GM23338 (cell line): Measurements from ENCODE around the gene PDIA6. TPM values are rescaled to one million over a fixed set of nuclear protein-coding genes. Genes with fewer than 3 reads are reported as not detected.

Source experiments
- ATAC-seq: fragments of 200-7000 bp; cut with Tn5 transposase; 3 replicates; pipeline ENCODE4 v1.9.1; 2020
- DNase-seq: peaks from one replicate; pipeline ENCODE4 v3.0.0-alpha.2; 2015; ENCODE audit warnings: low spot score
- H2AFZ ChIP-seq: fragments of 200-600 bp; sonication (generic); 2 replicates; pipeline ENCODE4 v1.8.0; 2016; ENCODE audit warnings: antibody characterized with exemption, mild to moderate bottlenecking, moderate library complexity
- H3F3A ChIP-seq: fragments of 200-600 bp; sonication (generic); replicated peaks from 2 replicates; pipeline ENCODE4 v1.8.0; 2017; ENCODE audit warnings: antibody characterized with exemption, mixed run types, low read depth
- H3K27ac ChIP-seq: fragments of 200-600 bp; sonication (generic); 2 replicates; pipeline ENCODE4 v1.6.1; 2016; ENCODE audit warnings: low read depth
- H3K27me3 ChIP-seq: fragments of 200-600 bp; sonication (generic); 2 replicates; pipeline ENCODE4 v1.8.0; 2016; ENCODE audit warnings: mild to moderate bottlenecking, mixed run types, moderate library complexity; ENCODE audit not compliant: insufficient read depth
- H3K36me3 ChIP-seq: fragments of 200-600 bp; sonication (generic); 2 replicates; pipeline ENCODE4 v1.8.0; 2016; ENCODE audit warnings: mild to moderate bottlenecking; ENCODE audit not compliant: insufficient read depth
- H3K4me1 ChIP-seq: fragments of 200-600 bp; sonication (generic); 2 replicates; pipeline ENCODE4 v1.8.0; 2016; ENCODE audit warnings: mild to moderate bottlenecking, moderate library complexity; ENCODE audit not compliant: insufficient read depth
- H3K4me2 ChIP-seq: fragments of 200-600 bp; sonication (generic); 2 replicates; pipeline ENCODE4 v1.7.1; 2017; ENCODE audit warnings: mixed run types
- H3K4me3 ChIP-seq: fragments of 200-600 bp; sonication (generic); 2 replicates; pipeline ENCODE4 v1.6.1; 2016; ENCODE audit warnings: mixed run types
- H3K79me2 ChIP-seq: fragments of 200-600 bp; sonication (generic); replicated peaks from 2 replicates; pipeline ENCODE4 v1.8.0; 2017; ENCODE audit warnings: mild to moderate bottlenecking; ENCODE audit not compliant: insufficient read depth
- H3K9me2 ChIP-seq: fragments of 200-600 bp; sonication (generic); 2 replicates; pipeline ENCODE4 v1.8.0; 2017; ENCODE audit not compliant: insufficient read depth
- H4K20me1 ChIP-seq: fragments of 200-600 bp; sonication (generic); replicated peaks from 2 replicates; pipeline ENCODE4 v1.8.0; 2017; ENCODE audit warnings: mild to moderate bottlenecking; ENCODE audit not compliant: insufficient read depth
- H3K27ac Mint-ChIP-seq: 2 replicates; pipeline ENCODE4 v1.8.0; 2020; ENCODE audit warnings: inconsistent platforms, mild to moderate bottlenecking, moderate library complexity, mixed read lengths
- H3K27me3 Mint-ChIP-seq: 3 replicates; pipeline ENCODE4 v1.8.0; 2022; ENCODE audit warnings: low read depth, mild to moderate bottlenecking, moderate library complexity, mixed read lengths, inconsistent platforms; ENCODE audit not compliant: insufficient read depth, poor library complexity
- H3K36me3 Mint-ChIP-seq: 3 replicates; pipeline ENCODE4 v1.8.0; 2021; ENCODE audit warnings: low read depth, mild to moderate bottlenecking, inconsistent platforms, moderate library complexity, mixed read lengths
- H3K4me1 Mint-ChIP-seq: 3 replicates; pipeline ENCODE4 v1.8.0; 2020; ENCODE audit warnings: mild to moderate bottlenecking, inconsistent platforms, mixed read lengths
- H3K4me3 Mint-ChIP-seq: 3 replicates; pipeline ENCODE4 v1.8.0; 2021; ENCODE audit warnings: moderate library complexity, mild to moderate bottlenecking, inconsistent platforms, mixed read lengths
- H3K9me3 Mint-ChIP-seq: 3 replicates; pipeline ENCODE4 v1.8.0; 2020; ENCODE audit warnings: moderate library complexity, mild to moderate bottlenecking, inconsistent platforms, mixed read lengths
- CREB1 ChIP-seq: fragments of 250-450 bp; sonication (Bioruptor Pico); IDR thresholded peaks from 2 replicates; pipeline ENCODE4 v1.5.0; 2020; ENCODE audit warnings: low read depth, mild to moderate bottlenecking, moderate library complexity
- ETS1 ChIP-seq: IDR thresholded peaks from 2 replicates; pipeline ENCODE4 v1.6.1; 2016; ENCODE audit warnings: antibody characterized with exemption
- EZH2 ChIP-seq: fragments of 200-600 bp; sonication (generic); IDR thresholded peaks from one replicate; pipeline ENCODE4 v1.8.0; 2017; ENCODE audit warnings: antibody characterized with exemption, mild to moderate bottlenecking, low read depth; ENCODE audit not compliant: unreplicated experiment
- EZH2phosphoT487 ChIP-seq: fragments of 200-600 bp; sonication (generic); IDR thresholded peaks from one replicate; pipeline ENCODE4 v1.8.1; 2018; ENCODE audit warnings: antibody characterized with exemption; ENCODE audit not compliant: unreplicated experiment
- JUNB ChIP-seq: IDR thresholded peaks from one replicate; pipeline ENCODE4 v1.6.1; 2016; ENCODE audit warnings: antibody characterized with exemption; ENCODE audit not compliant: unreplicated experiment
- POLR2AphosphoS5 ChIP-seq: IDR thresholded peaks from 2 replicates; pipeline ENCODE4 v1.6.1; 2016; ENCODE audit warnings: antibody characterized with exemption, low read depth
- ZNF114 ChIP-seq: fragments of 250-450 bp; sonication (Bioruptor Pico); IDR thresholded peaks from 2 replicates; pipeline ENCODE4 v1.5.0; 2020; ENCODE audit warnings: mild to moderate bottlenecking, moderate library complexity
- ZNF331 ChIP-seq: fragments of 250-450 bp; sonication (Bioruptor Pico); IDR thresholded peaks from 2 replicates; pipeline ENCODE4 v1.5.0; 2020; ENCODE audit warnings: low read depth, mild to moderate bottlenecking, moderate library complexity
- polyA plus RNA-seq: library from polyadenylated mRNA; unstranded; fragments of >200 nt; fragmentation: Nextera tagmentation; extraction: Ambion mirVana; gene quantifications from 2 replicates; pipeline ENCODE4 v1.2.1, GENCODE V29; 2016
- total RNA-seq: library from RNA; depleted of rRNA; stranded (reverse); fragments of >200 nt; shearing (Covaris generic); gene quantifications from 2 replicates; pipeline ENCODE4 v1.2.3, GENCODE V29; 2014
- TF ChIP-seq, protein P1 (sequence below), 2 experiments: fragments of 200-600 bp in 1 of 2; sonication (generic) in 1 of 2; conservative IDR thresholded peaks; 2 replicates each; pipeline versions ENCODE4 v1.5.1 to v1.6.1; 2016 to 2017; ENCODE audit warnings: antibody characterized with exemption in 2 of 2, low read depth in 2 of 2, mild to moderate bottlenecking in 2 of 2, moderate library complexity in 1 of 2

PDIA6 gene
- total and polyA plus RNA-seq, 2 experiments from 2014 or later, result 331 to 382 TPM

- DNase-seq (no peak), ATAC-seq (no peak)
- peaks cover 12% of the 10 kb centered on the region for H3K4me1 ChIP-seq
- H3K9me2 ChIP-seq, result no peaks in the 10 kb centered on the region
- no peaks in the 10 kb centered on the region for H3F3A ChIP-seq
- peaks cover 13% of the 10 kb centered on the region for H3K9me3 Mint-ChIP-seq
- no peaks in the 10 kb centered on the region for H3K36me3 ChIP-seq
- H3K4me1 Mint-ChIP-seq, result peaks cover 20% of the 10 kb centered on the region
- no peaks in the 10 kb centered on the region for H3K79me2 ChIP-seq
- H3K4me3 ChIP-seq, result no peak overlapping the region
- H3K4me2 ChIP-seq, result no peak overlapping the region
- peaks cover 5% of the 10 kb centered on the region; the same call in 2 of the 3 replicates for H3K36me3 Mint-ChIP-seq
- no peaks in the 10 kb centered on the region for H4K20me1 ChIP-seq
- H3K4me3 Mint-ChIP-seq, result no peak overlapping the region
- no peak overlapping the region for H3K27ac Mint-ChIP-seq
- H3K27me3 Mint-ChIP-seq, result peaks cover 1% of the 10 kb centered on the region
- TF ChIP-seq, protein P1, sequence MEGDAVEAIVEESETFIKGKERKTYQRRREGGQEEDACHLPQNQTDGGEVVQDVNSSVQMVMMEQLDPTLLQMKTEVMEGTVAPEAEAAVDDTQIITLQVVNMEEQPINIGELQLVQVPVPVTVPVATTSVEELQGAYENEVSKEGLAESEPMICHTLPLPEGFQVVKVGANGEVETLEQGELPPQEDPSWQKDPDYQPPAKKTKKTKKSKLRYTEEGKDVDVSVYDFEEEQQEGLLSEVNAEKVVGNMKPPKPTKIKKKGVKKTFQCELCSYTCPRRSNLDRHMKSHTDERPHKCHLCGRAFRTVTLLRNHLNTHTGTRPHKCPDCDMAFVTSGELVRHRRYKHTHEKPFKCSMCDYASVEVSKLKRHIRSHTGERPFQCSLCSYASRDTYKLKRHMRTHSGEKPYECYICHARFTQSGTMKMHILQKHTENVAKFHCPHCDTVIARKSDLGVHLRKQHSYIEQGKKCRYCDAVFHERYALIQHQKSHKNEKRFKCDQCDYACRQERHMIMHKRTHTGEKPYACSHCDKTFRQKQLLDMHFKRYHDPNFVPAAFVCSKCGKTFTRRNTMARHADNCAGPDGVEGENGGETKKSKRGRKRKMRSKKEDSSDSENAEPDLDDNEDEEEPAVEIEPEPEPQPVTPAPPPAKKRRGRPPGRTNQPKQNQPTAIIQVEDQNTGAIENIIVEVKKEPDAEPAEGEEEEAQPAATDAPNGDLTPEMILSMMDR (conservative IDR thresholded peaks at IDR 0.05; ENCODE audit: low read depth in 2 of 2), result no peak
- no peak for TF ChIP-seq POLR2AphosphoS5
- TF ChIP-seq EZH2phosphoT487, result no peak
- no peak for TF ChIP-seq ZNF331 (CRISPR knock-in tag)
- no peak for TF ChIP-seq ETS1
- TF ChIP-seq EZH2, result no peak
- TF ChIP-seq CREB1 (CRISPR knock-in tag), result no peak
- TF ChIP-seq ZNF114 (CRISPR knock-in tag), result no peak
- no peak overlapping the region for H2AFZ ChIP-seq
- no peak overlapping the region for H3K27ac ChIP-seq
- H3K27me3 ChIP-seq, result no peaks in the 10 kb centered on the region
These were observed 33.1 kb upstream of the PDIA6 start for GRCh38 chr2:10845640-10846039.

- peak overlapping the region; percentile 5; the same call in 1 of the 2 replicates for H2AFZ ChIP-seq
- H3K27ac Mint-ChIP-seq, result peak overlapping the region; percentile 90
These were observed 31.5 kb upstream of the PDIA6 start for GRCh38 chr2:10844097-10844496.

More at GRCh38 chr2:10844097-10844496, 31.5 kb upstream of the PDIA6 start:
- no peaks in the 10 kb centered on the region for H3K79me2 ChIP-seq
- H3F3A ChIP-seq, result no peaks in the 10 kb centered on the region
- Mint-ChIP-seq H3K4me3 (peak overlapping the region; percentile 12; the same call in 1 of the 3 replicates), H3K36me3 (peaks cover 13% of the 10 kb centered on the region), H3K9me3 (peaks cover 20% of the 10 kb centered on the region), H3K4me1 (peaks cover 17% of the 10 kb centered on the region), H3K27me3 (peaks cover 1% of the 10 kb centered on the region)
- no peaks in the 10 kb centered on the region for H4K20me1 ChIP-seq
- DNase-seq (peak; percentile 90), ATAC-seq (peak; percentile 99)
- peaks cover 12% of the 10 kb centered on the region for H3K4me1 ChIP-seq
- no peaks in the 10 kb centered on the region for H3K36me3 ChIP-seq
- H3K9me2 ChIP-seq, result no peaks in the 10 kb centered on the region
- no peaks in the 10 kb centered on the region for H3K27me3 ChIP-seq
- H3K4me2 ChIP-seq, result peak overlapping the region; percentile 58
- TF ChIP-seq EZH2, result no peak
- TF ChIP-seq JUNB, result no peak
- no peak for TF ChIP-seq EZH2phosphoT487
- no peak for TF ChIP-seq POLR2AphosphoS5
- TF ChIP-seq ETS1, result no peak
- H3K4me3 ChIP-seq, result peak overlapping the region; percentile 31
- H3K27ac ChIP-seq, result no peak overlapping the region
